SK-N-SH treated with all-trans-retinoic acid at 6 μM for 48 hours (cell line): Measurements from ENCODE around the gene ATP9A.
"Not testable (repeated sequence)": the region's sequence is repeated elsewhere in the genome, so short reads cannot be mapped to it uniquely, and the experiment has no call there.

Experiments used
- ATAC-seq: fragments of 200-7000 bp; cut with Tn5 transposase; 3 replicates; pipeline ENCODE4 v1.9.1; 2020; ENCODE audit warnings: mild to moderate bottlenecking, moderate library complexity
- ARNTL ChIP-seq: fragments of 450-650 bp; formaldehyde crosslinking; IDR thresholded peaks from 2 replicates; pipeline ENCODE4 v1.5.0; 2020; ENCODE audit warnings: low read depth, mild to moderate bottlenecking, moderate library complexity, borderline replicate concordance
- BACH2 ChIP-seq: fragments of 250-450 bp; sonication (Bioruptor Pico); IDR thresholded peaks from 2 replicates; pipeline ENCODE4 v1.9.0; 2021; ENCODE audit warnings: mild to moderate bottlenecking, borderline replicate concordance
- CSDC2 ChIP-seq: fragments of 250-450 bp; sonication (Bioruptor Pico); IDR thresholded peaks from 2 replicates; pipeline ENCODE4 v1.5.0; 2020; ENCODE audit warnings: mild to moderate bottlenecking, moderate library complexity
- ESRRG ChIP-seq: fragments of 250-450 bp; sonication (Bioruptor Pico); IDR thresholded peaks from 2 replicates; pipeline ENCODE4 v1.6.1; 2021; ENCODE audit warnings: mild to moderate bottlenecking
- GLIS3 ChIP-seq: fragments of 250-450 bp; sonication (Bioruptor Pico); IDR thresholded peaks from 2 replicates; pipeline ENCODE4 v1.5.0; 2020; ENCODE audit warnings: mild to moderate bottlenecking, moderate library complexity
- ISL1 ChIP-seq: fragments of 250-450 bp; sonication (Bioruptor Pico); IDR thresholded peaks from 2 replicates; pipeline ENCODE4 v2.1.2; 2022; ENCODE audit warnings: mild to moderate bottlenecking, moderate library complexity
- OSR1 ChIP-seq: fragments of 250-450 bp; sonication (Bioruptor Pico); IDR thresholded peaks from 2 replicates; pipeline ENCODE4 v1.8.0; 2022; ENCODE audit warnings: moderate library complexity, mild to moderate bottlenecking, inconsistent platforms
- PPARA ChIP-seq: fragments of 250-450 bp; sonication (Bioruptor Pico); IDR thresholded peaks from 2 replicates; pipeline ENCODE4 v1.5.0; 2020; ENCODE audit warnings: mild to moderate bottlenecking, borderline replicate concordance
- RARB ChIP-seq: fragments of 250-450 bp; sonication (Bioruptor Pico); IDR thresholded peaks from 2 replicates; pipeline ENCODE4 v1.8.0; 2021; ENCODE audit warnings: mild to moderate bottlenecking, moderate library complexity
- SNAI2 ChIP-seq: fragments of 250-450 bp; sonication (Bioruptor Pico); IDR thresholded peaks from 2 replicates; pipeline ENCODE4 v1.5.0; 2020; ENCODE audit warnings: mild to moderate bottlenecking, moderate library complexity
- ZC3H10 ChIP-seq: fragments of 250-450 bp; sonication (Bioruptor Pico); IDR thresholded peaks from 2 replicates; pipeline ENCODE4 v1.5.1; 2021; ENCODE audit warnings: mild to moderate bottlenecking, moderate library complexity
- ZFP3 ChIP-seq: fragments of 250-450 bp; sonication (Bioruptor Pico); IDR thresholded peaks from 2 replicates; pipeline ENCODE4 v1.5.0; 2020; ENCODE audit warnings: mild to moderate bottlenecking, moderate library complexity
- ZNF565 ChIP-seq: fragments of 450-650 bp; formaldehyde crosslinking; conservative IDR thresholded peaks from 2 replicates; pipeline ENCODE4 v1.5.0; 2020; ENCODE audit warnings: low read depth, mild to moderate bottlenecking, moderate library complexity
- ZNF70 ChIP-seq: fragments of 450-650 bp; formaldehyde crosslinking; IDR thresholded peaks from 2 replicates; pipeline ENCODE4 v1.5.0; 2020; ENCODE audit warnings: mild to moderate bottlenecking, moderate library complexity
- ZNF8 ChIP-seq: fragments of 450-650 bp; formaldehyde crosslinking; IDR thresholded peaks from 2 replicates; pipeline ENCODE4 v1.5.0; 2020; ENCODE audit warnings: mild to moderate bottlenecking, moderate library complexity
- TF ChIP-seq, protein P1 (sequence below): fragments of 250-450 bp; sonication (Bioruptor Pico); IDR thresholded peaks from 2 replicates; pipeline ENCODE4 v1.5.1; 2021; ENCODE audit warnings: mild to moderate bottlenecking, moderate library complexity
- TF ChIP-seq, protein P2 (sequence below): fragments of 250-450 bp; sonication (Bioruptor Pico); IDR thresholded peaks from 2 replicates; pipeline ENCODE4 v1.8.0; 2021; ENCODE audit warnings: low read depth, mild to moderate bottlenecking, moderate library complexity, borderline replicate concordance
- TF ChIP-seq, protein P3 (sequence below): fragments of 250-450 bp; sonication (Bioruptor Pico); IDR thresholded peaks from 2 replicates; pipeline ENCODE4 v1.5.1; 2020; ENCODE audit warnings: low read depth, mild to moderate bottlenecking, moderate library complexity
- TF ChIP-seq, protein P4 (sequence below): fragments of 250-450 bp; sonication (Bioruptor Pico); IDR thresholded peaks from 2 replicates; pipeline ENCODE4 v1.8.0; 2020; ENCODE audit warnings: mild to moderate bottlenecking, moderate library complexity, borderline replicate concordance

Gene ATP9A

DNA sequence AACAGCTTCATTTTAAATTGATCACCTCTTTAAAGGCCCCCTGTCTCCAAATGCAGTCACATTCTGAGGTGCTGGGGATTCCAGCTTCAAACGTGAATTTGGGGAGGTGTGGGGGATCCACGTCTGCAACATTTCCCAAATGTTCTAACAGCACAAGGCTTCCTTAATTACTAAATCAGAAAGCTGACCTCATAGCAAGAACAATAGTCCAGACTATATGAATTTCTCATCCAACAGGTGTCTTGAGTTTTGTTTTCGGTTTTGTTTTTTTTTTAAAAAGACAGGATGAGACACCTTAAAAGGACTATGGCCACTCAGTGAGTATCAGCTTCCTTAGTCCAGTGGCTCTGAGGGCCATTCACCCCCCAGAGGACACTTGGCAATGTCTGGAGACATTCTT lies 11.5 kb downstream of the ATP9A start:
- ATAC-seq: no peak
- TF ChIP-seq, protein P1, sequence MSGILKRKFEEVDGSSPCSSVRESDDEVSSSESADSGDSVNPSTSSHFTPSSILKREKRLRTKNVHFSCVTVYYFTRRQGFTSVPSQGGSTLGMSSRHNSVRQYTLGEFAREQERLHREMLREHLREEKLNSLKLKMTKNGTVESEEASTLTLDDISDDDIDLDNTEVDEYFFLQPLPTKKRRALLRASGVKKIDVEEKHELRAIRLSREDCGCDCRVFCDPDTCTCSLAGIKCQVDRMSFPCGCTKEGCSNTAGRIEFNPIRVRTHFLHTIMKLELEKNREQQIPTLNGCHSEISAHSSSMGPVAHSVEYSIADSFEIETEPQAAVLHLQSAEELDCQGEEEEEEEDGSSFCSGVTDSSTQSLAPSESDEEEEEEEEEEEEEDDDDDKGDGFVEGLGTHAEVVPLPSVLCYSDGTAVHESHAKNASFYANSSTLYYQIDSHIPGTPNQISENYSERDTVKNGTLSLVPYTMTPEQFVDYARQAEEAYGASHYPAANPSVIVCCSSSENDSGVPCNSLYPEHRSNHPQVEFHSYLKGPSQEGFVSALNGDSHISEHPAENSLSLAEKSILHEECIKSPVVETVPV (CRISPR knock-in tag): no peak
- TF ChIP-seq OSR1 (CRISPR knock-in tag) (no peak), RARB (CRISPR knock-in tag) (no peak), GLIS3 (CRISPR knock-in tag) (no peak), CSDC2 (no peak), ZNF70 (CRISPR knock-in tag) (no peak), ISL1 (CRISPR knock-in tag) (no peak), ZNF565 (CRISPR knock-in tag) (no peak), PPARA (no peak), SNAI2 (CRISPR knock-in tag) (no peak), ZFP3 (CRISPR knock-in tag) (no peak), ARNTL (CRISPR knock-in tag) (no peak), ZC3H10 (CRISPR knock-in tag) (no peak), BACH2 (CRISPR knock-in tag) (no peak)
- TF ChIP-seq, protein P2, sequence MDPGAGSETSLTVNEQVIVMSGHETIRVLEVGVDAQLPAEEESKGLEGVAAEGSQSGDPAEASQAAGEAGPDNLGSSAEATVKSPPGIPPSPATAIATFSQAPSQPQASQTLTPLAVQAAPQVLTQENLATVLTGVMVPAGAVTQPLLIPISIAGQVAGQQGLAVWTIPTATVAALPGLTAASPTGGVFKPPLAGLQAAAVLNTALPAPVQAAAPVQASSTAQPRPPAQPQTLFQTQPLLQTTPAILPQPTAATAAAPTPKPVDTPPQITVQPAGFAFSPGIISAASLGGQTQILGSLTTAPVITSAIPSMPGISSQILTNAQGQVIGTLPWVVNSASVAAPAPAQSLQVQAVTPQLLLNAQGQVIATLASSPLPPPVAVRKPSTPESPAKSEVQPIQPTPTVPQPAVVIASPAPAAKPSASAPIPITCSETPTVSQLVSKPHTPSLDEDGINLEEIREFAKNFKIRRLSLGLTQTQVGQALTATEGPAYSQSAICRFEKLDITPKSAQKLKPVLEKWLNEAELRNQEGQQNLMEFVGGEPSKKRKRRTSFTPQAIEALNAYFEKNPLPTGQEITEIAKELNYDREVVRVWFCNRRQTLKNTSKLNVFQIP (CRISPR knock-in tag): no peak

DNA sequence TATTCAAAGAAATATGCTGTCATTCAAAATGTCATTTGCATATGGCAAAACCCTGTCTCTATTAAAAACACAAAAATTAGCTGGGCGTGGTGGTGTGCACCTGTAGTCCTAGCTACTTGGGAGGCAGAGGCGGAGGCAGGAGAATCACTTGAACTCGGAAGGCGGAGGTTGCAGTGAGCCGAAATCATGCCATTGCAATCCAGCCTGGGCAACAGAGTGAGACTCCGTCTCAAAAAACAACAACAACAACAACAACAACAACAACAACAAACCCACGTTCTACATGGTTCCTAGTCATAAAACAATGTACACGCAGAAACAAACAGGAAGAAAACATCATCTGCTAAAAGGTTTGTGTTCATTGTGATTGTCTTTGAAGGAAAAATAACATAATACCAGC lies 15.0 kb downstream of the ATP9A start:
- not testable (repeated sequence) for ATAC-seq

DNA sequence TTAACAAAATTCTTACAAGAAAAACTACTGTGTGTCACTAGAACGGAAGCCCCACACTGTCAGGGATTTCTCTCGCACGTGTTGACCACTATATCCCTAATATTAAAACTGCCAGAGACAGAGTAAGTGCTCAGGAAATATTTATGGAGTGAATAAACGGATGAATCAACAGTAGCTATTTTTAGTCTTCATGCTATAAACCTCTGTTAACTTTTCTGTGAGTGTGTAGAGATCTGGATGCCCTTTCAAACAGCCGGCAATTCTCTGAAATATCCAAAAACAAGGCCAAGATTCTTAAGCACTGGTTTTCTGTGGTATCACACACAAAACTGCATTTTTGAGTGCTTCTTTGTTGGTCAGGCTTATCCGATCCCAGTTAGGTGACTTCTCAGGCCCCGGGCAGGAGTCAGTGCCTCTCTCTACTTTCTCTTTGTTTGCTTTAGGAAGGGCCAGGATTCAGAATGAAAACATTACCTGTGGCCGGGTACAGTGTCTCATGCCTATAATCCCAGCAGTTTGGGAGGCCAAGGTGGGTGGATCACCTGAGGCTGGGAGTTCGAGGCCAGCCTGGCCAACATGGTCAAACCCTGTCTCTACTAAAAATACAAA lies 15.7 kb downstream of the ATP9A start:
- no peak for TF ChIP-seq RARB (CRISPR knock-in tag)
- TF ChIP-seq ISL1 (CRISPR knock-in tag): 0 out of 2 replicates have a peak, but pooled peaks have one; percentile 35
- no peak for TF ChIP-seq ARNTL (CRISPR knock-in tag)
- no peak for TF ChIP-seq ESRRG
- TF ChIP-seq ZNF8 (CRISPR knock-in tag): no peak
- no peak for TF ChIP-seq SNAI2 (CRISPR knock-in tag)
- TF ChIP-seq, all 23 proteins: peak for 1
- peak; percentile 75 for ATAC-seq

DNA sequence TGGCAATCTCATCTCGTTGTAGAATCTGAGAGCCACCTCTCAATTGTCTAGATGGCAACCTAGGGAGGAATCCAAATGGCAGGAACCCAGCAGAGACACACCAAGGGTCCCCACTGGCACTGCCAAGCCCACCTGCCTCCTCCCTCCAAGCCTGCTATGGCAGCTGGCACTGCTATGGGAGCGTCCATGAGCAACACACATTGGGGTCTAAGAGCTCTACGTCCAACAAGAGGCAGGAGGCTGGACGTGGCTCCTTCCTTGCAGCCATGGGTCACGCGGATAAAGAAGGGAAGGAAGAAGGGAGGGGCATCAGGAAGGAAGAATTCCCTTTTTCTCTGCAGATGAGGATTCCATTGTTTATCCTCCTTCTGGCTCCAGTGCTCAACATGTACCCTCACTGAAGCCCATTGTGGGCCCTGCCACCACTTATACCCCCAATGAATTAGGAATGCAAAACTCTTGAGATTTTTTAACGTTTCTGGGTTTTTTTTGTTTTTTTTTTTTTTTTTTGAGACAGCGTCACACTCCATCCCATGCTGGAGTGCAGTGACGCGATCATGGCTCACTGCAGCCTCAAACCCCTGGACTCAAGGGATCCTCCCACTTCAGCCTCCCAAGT lies 17.3 kb downstream of the ATP9A start:
- no peak for ATAC-seq
- TF ChIP-seq ZFP3 (CRISPR knock-in tag) (no peak), PPARA (no peak), CSDC2 (no peak), ARNTL (CRISPR knock-in tag) (no peak)
- TF ChIP-seq, protein P3, sequence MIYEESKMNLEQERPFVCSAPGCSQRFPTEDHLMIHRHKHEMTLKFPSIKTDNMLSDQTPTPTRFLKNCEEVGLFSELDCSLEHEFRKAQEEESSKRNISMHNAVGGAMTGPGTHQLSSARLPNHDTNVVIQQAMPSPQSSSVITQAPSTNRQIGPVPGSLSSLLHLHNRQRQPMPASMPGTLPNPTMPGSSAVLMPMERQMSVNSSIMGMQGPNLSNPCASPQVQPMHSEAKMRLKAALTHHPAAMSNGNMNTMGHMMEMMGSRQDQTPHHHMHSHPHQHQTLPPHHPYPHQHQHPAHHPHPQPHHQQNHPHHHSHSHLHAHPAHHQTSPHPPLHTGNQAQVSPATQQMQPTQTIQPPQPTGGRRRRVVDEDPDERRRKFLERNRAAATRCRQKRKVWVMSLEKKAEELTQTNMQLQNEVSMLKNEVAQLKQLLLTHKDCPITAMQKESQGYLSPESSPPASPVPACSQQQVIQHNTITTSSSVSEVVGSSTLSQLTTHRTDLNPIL: no peak
- TF ChIP-seq, protein P4, sequence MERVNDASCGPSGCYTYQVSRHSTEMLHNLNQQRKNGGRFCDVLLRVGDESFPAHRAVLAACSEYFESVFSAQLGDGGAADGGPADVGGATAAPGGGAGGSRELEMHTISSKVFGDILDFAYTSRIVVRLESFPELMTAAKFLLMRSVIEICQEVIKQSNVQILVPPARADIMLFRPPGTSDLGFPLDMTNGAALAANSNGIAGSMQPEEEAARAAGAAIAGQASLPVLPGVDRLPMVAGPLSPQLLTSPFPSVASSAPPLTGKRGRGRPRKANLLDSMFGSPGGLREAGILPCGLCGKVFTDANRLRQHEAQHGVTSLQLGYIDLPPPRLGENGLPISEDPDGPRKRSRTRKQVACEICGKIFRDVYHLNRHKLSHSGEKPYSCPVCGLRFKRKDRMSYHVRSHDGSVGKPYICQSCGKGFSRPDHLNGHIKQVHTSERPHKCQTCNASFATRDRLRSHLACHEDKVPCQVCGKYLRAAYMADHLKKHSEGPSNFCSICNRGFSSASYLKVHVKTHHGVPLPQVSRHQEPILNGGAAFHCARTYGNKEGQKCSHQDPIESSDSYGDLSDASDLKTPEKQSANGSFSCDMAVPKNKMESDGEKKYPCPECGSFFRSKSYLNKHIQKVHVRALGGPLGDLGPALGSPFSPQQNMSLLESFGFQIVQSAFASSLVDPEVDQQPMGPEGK (CRISPR knock-in tag): no peak

DNA sequence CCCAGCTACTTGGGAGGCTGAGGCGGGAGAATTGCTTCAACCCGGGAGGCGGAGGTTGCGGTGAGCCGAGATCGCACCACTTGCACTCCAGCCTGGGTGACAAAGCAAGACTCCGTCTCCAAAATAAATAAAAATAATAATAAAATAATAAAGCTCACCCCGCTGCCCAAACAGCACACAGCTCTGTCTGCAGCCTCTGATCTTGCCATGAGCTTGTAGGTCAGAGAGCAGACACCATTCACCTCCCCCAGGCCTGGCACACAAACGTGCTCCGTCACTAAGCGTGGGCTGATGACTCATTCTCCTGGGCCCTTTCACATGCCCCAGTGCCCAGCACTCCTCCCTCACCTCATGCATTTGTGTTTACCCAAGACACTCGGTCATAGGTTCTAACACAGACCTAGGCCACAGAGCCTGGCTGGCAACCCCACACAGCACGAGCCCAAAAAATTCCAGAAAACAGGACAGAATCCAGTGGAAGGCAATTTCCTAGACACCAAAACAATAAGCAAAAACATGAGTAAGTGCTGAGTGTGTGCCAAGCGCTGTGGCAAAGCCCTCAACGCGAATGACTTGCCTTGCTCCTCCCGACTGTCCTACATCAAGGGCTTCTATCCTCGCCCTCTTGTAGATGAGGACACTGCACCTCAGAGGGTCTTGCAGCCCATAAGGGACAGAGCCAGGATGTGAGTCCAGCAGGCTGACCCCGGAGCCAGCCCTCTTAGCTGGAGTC lies 18.0 kb downstream of the ATP9A start:
- TF ChIP-seq, protein P3: peak; percentile 29; the same call in 1 of the 2 replicates
- TF ChIP-seq ZFP3 (CRISPR knock-in tag): peak; percentile 68; the same call in 1 of the 2 replicates
- TF ChIP-seq, protein P1 (CRISPR knock-in tag): no peak
- TF ChIP-seq, all 23 proteins: peak for 2

More for the DNA sequence above, 18.0 kb downstream of the ATP9A start:
- peak; percentile 89 for ATAC-seq
